Measurements from ENCODE around the gene PCBP3. TPM values are rescaled to one million over a fixed set of nuclear protein-coding genes. Genes with fewer than 3 reads are reported as not detected.

PCBP3 gene
- total RNA-seq, 1 experiment from 2014 or later = 10.9 TPM

GRCh38 chr21:45748593-45748992 lies 105.1 kb downstream of the PCBP3 start:
- Mint-ChIP-seq H3K4me3 (no peak overlapping the region), H3K4me1 (peaks cover 11 to 16% of the 10 kb centered on the region in 2 experiments), H3K36me3 (ENCODE audit: insufficient read depth in 1 of 3, low read depth in 3 of 3) (peaks cover 8 to 18% (median 11%) of the 10 kb centered on the region in 3 experiments), H3K9me3 (peaks cover 3% of the 10 kb centered on the region in 2 experiments), H3K27ac (no peak overlapping the region; a peak in 1 of 7 replicates), H3K27me3 (ENCODE audit: low read depth) (peaks cover 2% of the 10 kb centered on the region)
- Histone ChIP-seq H2AFZ (ENCODE audit: low read length) (no peak overlapping the region), H2AK5ac (ENCODE audit: insufficient read length, low read length) (no peak overlapping the region), H3K4me2 (ENCODE audit: insufficient read depth, insufficient read length, low read length) (no peak overlapping the region), H3K4ac (ENCODE audit: low read depth, low read length) (no peak overlapping the region), H3K14ac (ENCODE audit: insufficient read depth, low read length) (no peak overlapping the region), H3K79me1 (ENCODE audit: insufficient read depth, low read depth, low read length, poor library complexity, severe bottlenecking) (no peaks in the 10 kb centered on the region), H3K79me2 (ENCODE audit: insufficient read depth, low read length) (no peaks in the 10 kb centered on the region), H3K18ac (ENCODE audit: insufficient read length, low read depth, low read length) (no peak overlapping the region), H2BK15ac (ENCODE audit: low read depth, low read length) (no peak overlapping the region), H2BK120ac (ENCODE audit: low read depth, low read length, poor library complexity, severe bottlenecking) (no peak overlapping the region), H3K27ac (ENCODE audit: insufficient read length, low read depth, low read length) (no peak overlapping the region), H3K9me3 (ENCODE audit: control insufficient read depth, low read depth, low read length) (no peaks in the 10 kb centered on the region), H4K20me1 (ENCODE audit: control insufficient read depth, insufficient read depth, insufficient read length) (no peaks in the 10 kb centered on the region), H3K23me2 (ENCODE audit: insufficient read length, low read depth, low read length, poor library complexity, severe bottlenecking) (peaks cover 4% of the 10 kb centered on the region), H2BK5ac (ENCODE audit: insufficient read length, low read length) (no peak overlapping the region), H2BK12ac (ENCODE audit: insufficient read length, low read depth, low read length) (no peak overlapping the region), H3K4me1 (ENCODE audit: insufficient read depth, low read length) (no peaks in the 10 kb centered on the region; the same call in 1 of the 2 replicates), H4K5ac (ENCODE audit: insufficient read length, low read depth, low read length) (no peak overlapping the region), H3K23ac (ENCODE audit: insufficient read length, low read depth, low read length) (no peak overlapping the region), H3T11ph (ENCODE audit: low read length) (no peak overlapping the region), H3K9ac (ENCODE audit: extremely low read depth, insufficient read length, low read length) (no peak overlapping the region), H3K56ac (ENCODE audit: insufficient read length, low read depth, low read length) (no peak overlapping the region), H3K27me3 (ENCODE audit: insufficient read depth, low read length) (no peaks in the 10 kb centered on the region), H4K8ac (replicated peaks; ENCODE audit: insufficient read length, low read depth, low read length) (no peak overlapping the region), H4K91ac (ENCODE audit: insufficient read length, low read depth, low read length) (no peak overlapping the region), H2BK20ac (ENCODE audit: low read depth, low read length, poor library complexity, severe bottlenecking) (no peak overlapping the region)
- WGBS (ENCODE audit: extremely low coverage, insufficient read length, low lambda C conversion rate) = no CpG with 5 or more reads among the region's 7 CpGs
- no peak for DNase-seq
- TF ChIP-seq CTCF (conservative IDR thresholded peaks at IDR 0.05) = no peak
